NCI-H2196 treated with DMSO at 0.1 percent for 48 hours (cell line): ENCODE results near the gene AP1S1.
A peak's percentile ranks its signal among the peaks of the same experiment; 100 is the strongest.
"Not testable (repeated sequence)": the region's sequence is repeated elsewhere in the genome, so short reads cannot be mapped to it uniquely, and the experiment has no call there.

ENCODE experiments used
- DNase-seq: peaks from one replicate; lab custom pipeline; 2025; ENCODE audit not compliant: unreplicated experiment; lab: John Stamatoyannopoulos, UW

The AP1S1 gene

GRCh38 chr7:101124376-101125056 lies 29.8 kb upstream of the AP1S1 start:
- DNase-seq, result no peak

GRCh38 chr7:101125989-101126650 lies 28.2 kb upstream of the AP1S1 start:
- peak; percentile 52 for DNase-seq

GRCh38 chr7:101126651-101127459 lies 27.4 kb upstream of the AP1S1 start, which contains the start of gene SERPINE1:
TSS of gene SERPINE1 (plus strand) at chr7:101127104. CDS start at chr7:101128394, 1,290 bp downstream.
- DNase-seq, result peak; percentile 67

GRCh38 chr7:101127460-101128039 lies 26.7 kb upstream of the AP1S1 start:
- no peak for DNase-seq

GRCh38 chr7:101128040-101128834 lies 26.0 kb upstream of the AP1S1 start:
- DNase-seq, result no peak

- no peak for DNase-seq
Measured at GRCh38 chr7:101129603-101130117, 24.6 kb upstream of the AP1S1 start.

GRCh38 chr7:101132626-101133600 lies 21.4 kb upstream of the AP1S1 start:
- not testable (repeated sequence) for DNase-seq

- DNase-seq, result no peak
Measured at GRCh38 chr7:101133621-101134398, 20.5 kb upstream of the AP1S1 start.

GRCh38 chr7:101134399-101134980 lies 19.8 kb upstream of the AP1S1 start:
- no peak for DNase-seq

- DNase-seq, result no peak
Measured at GRCh38 chr7:101137651-101138212, 16.5 kb upstream of the AP1S1 start.

- peak; percentile 86 for DNase-seq
Measured at GRCh38 chr7:101138213-101138870, 15.9 kb upstream of the AP1S1 start.

- DNase-seq, result no peak
Measured at GRCh38 chr7:101140339-101140699, 14.0 kb upstream of the AP1S1 start.

- no peak for DNase-seq
Measured at GRCh38 chr7:101140746-101141382, 13.4 kb upstream of the AP1S1 start.

- no peak for DNase-seq
Measured at GRCh38 chr7:101151908-101152651, 2.2 kb upstream of the AP1S1 start.

- no peak for DNase-seq
Measured at GRCh38 chr7:101154693-101155102, 422 bp downstream of the AP1S1 start.

- no peak for DNase-seq
Measured at GRCh38 chr7:101155303-101155702, 1.0 kb downstream of the AP1S1 start.
